Measurements from ENCODE around the gene ARHGAP10.

DNA sequence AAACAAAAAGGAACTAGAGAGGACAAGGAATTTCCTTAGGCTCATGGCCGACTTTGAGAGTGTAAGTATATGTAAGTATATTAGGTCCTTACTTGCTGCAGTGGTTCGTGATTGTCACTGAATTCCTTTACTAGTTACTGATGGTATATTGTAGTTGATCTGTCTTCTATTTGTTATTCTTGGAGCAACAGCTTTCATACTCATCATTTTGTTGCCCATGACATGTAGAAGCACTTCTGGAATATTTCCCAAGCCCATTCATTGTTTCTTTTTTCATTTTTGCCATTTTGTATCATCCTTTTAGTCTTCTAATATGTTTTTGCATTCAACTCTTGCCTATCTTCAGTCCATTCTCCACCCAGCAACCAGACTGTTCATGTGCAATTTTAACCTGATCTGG lies 170.0 kb downstream of the ARHGAP10 start:
- TF ChIP-seq, protein P1, sequence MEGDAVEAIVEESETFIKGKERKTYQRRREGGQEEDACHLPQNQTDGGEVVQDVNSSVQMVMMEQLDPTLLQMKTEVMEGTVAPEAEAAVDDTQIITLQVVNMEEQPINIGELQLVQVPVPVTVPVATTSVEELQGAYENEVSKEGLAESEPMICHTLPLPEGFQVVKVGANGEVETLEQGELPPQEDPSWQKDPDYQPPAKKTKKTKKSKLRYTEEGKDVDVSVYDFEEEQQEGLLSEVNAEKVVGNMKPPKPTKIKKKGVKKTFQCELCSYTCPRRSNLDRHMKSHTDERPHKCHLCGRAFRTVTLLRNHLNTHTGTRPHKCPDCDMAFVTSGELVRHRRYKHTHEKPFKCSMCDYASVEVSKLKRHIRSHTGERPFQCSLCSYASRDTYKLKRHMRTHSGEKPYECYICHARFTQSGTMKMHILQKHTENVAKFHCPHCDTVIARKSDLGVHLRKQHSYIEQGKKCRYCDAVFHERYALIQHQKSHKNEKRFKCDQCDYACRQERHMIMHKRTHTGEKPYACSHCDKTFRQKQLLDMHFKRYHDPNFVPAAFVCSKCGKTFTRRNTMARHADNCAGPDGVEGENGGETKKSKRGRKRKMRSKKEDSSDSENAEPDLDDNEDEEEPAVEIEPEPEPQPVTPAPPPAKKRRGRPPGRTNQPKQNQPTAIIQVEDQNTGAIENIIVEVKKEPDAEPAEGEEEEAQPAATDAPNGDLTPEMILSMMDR (IDR thresholded peaks at IDR 0.05), result no peak
- TF ChIP-seq POLR2A (IDR thresholded peaks at IDR 0.05), result no peak

Data from right lobe of liver (tissue), 4 donors.